Motor neuron (in vitro differentiated cells): Measurements from ENCODE around the gene MARCO. TPM values are rescaled to one million over a fixed set of nuclear protein-coding genes. Genes with fewer than 3 reads are reported as not detected.

Experiments
- total RNA-seq, 8 experiments: library from RNA; unstranded; fragments of 300-600 nt; gene quantifications; 2 replicates each; pipeline versions ENCODE4 v1.2.3 to v1.2.4, GENCODE V29; 2022

MARCO gene
- total RNA-seq, 8 experiments from 2014 or later, result 1.6 TPM; not detected in 7

Other genes starting within 250 kb of the MARCO start
- gene EN1, start 94.5 kb upstream of the MARCO start, total RNA-seq, result 10 to 100 TPM in 3 of 8 experiments, 1 to 10 TPM in 1, under 1 TPM in 4; 0.14 to 21.8 (median 1.1) TPM
- gene C1QL2, start 216.6 kb downstream of the MARCO start, total RNA-seq, result under 1 TPM in 6 of 8 experiments, not detected in 2; 0.08 to 0.85 (median 0.18) TPM